HEK293 (cell line): Measurements from ENCODE around the gene GPX4.
A peak's percentile ranks its signal among the peaks of the same experiment; 100 is the strongest.

Experiments used
- EGR2 ChIP-seq: fragments of 450-650 bp; formaldehyde crosslinking; IDR thresholded peaks from 2 replicates; pipeline ENCODE4 v1.5.1; 2016; ENCODE audit warnings: low read depth, missing biosample characterization, missing genetic modification characterization
- GLI4 ChIP-seq: fragments of 450-650 bp; formaldehyde crosslinking; IDR thresholded peaks from 2 replicates; pipeline ENCODE4 v1.5.1; 2016; ENCODE audit warnings: missing biosample characterization, missing genetic modification characterization
- PRDM1 ChIP-seq: fragments of 450-650 bp; formaldehyde crosslinking; IDR thresholded peaks from 2 replicates; pipeline ENCODE4; 2016; ENCODE audit warnings: missing biosample characterization, missing genetic modification characterization
- PRDM10 ChIP-seq: fragments of 450-650 bp; formaldehyde crosslinking; IDR thresholded peaks from 2 replicates; pipeline ENCODE4 v1.5.1; 2016; ENCODE audit warnings: missing biosample characterization, missing genetic modification characterization
- SP2 ChIP-seq: fragments of 450-650 bp; formaldehyde crosslinking; IDR thresholded peaks from 2 replicates; pipeline ENCODE4 v1.5.1; 2016; ENCODE audit warnings: missing biosample characterization, missing genetic modification characterization
- SP3 ChIP-seq: fragments of 450-650 bp; formaldehyde crosslinking; IDR thresholded peaks from 2 replicates; pipeline ENCODE4 v1.5.1; 2016; ENCODE audit warnings: missing biosample characterization, missing genetic modification characterization
- WT1 ChIP-seq: fragments of 450-650 bp; formaldehyde crosslinking; IDR thresholded peaks from 2 replicates; pipeline ENCODE4 v1.5.1; 2016; ENCODE audit warnings: missing biosample characterization, missing genetic modification characterization
- ZEB2 ChIP-seq: fragments of 450-650 bp; formaldehyde crosslinking; IDR thresholded peaks from 2 replicates; pipeline ENCODE4 v1.5.1; 2016; ENCODE audit warnings: missing biosample characterization, missing genetic modification characterization
- ZFHX2 ChIP-seq: fragments of 450-650 bp; formaldehyde crosslinking; conservative IDR thresholded peaks from 2 replicates; pipeline ENCODE4 v1.5.1; 2016; ENCODE audit warnings: missing biosample characterization, missing genetic modification characterization
- ZFP69B ChIP-seq: fragments of 450-650 bp; formaldehyde crosslinking; IDR thresholded peaks from 2 replicates; pipeline ENCODE4 v1.5.1; 2016; ENCODE audit warnings: missing biosample characterization, missing genetic modification characterization
- ZNF10 ChIP-seq: fragments of 450-650 bp; formaldehyde crosslinking; IDR thresholded peaks from 2 replicates; pipeline ENCODE4 v1.5.1; 2017; ENCODE audit warnings: missing biosample characterization, missing genetic modification characterization
- ZNF132 ChIP-seq: fragments of 450-650 bp; formaldehyde crosslinking; IDR thresholded peaks from 2 replicates; pipeline ENCODE4 v1.5.1; 2017; ENCODE audit warnings: missing biosample characterization, missing genetic modification characterization, borderline replicate concordance
- ZNF157 ChIP-seq: fragments of 450-650 bp; formaldehyde crosslinking; IDR thresholded peaks from 2 replicates; pipeline ENCODE4 v1.5.1; 2016; ENCODE audit warnings: missing biosample characterization, missing genetic modification characterization
- ZNF26 ChIP-seq: fragments of 450-650 bp; formaldehyde crosslinking; IDR thresholded peaks from 2 replicates; pipeline ENCODE4 v1.5.1; 2016; ENCODE audit warnings: missing biosample characterization, missing genetic modification characterization
- ZNF274 ChIP-seq, 2 experiments: fragments of 200-500 bp in 1 of 2; fragments of 450-650 bp in 1 of 2; sonication (Bioruptor generic) in 1 of 2; formaldehyde crosslinking in 1 of 2; IDR thresholded peaks; 2 replicates each; pipeline versions ENCODE4 v1.5.1 to v1.6.1; 2014 to 2016; ENCODE audit warnings: borderline replicate concordance in 1 of 2, inconsistent platforms in 1 of 2, low read length in 1 of 2, missing biosample characterization in 1 of 2, missing genetic modification characterization in 1 of 2
- ZNF292 ChIP-seq: fragments of 450-650 bp; formaldehyde crosslinking; IDR thresholded peaks from 2 replicates; pipeline ENCODE4 v1.5.1; 2016; ENCODE audit warnings: low read depth, missing biosample characterization, missing genetic modification characterization, borderline replicate concordance
- ZNF341 ChIP-seq: fragments of 450-650 bp; formaldehyde crosslinking; IDR thresholded peaks from 2 replicates; pipeline ENCODE4; 2016; ENCODE audit warnings: low read depth, missing biosample characterization, missing genetic modification characterization
- ZNF433 ChIP-seq: fragments of 450-650 bp; formaldehyde crosslinking; IDR thresholded peaks from 2 replicates; pipeline ENCODE4 v1.5.1; 2016; ENCODE audit warnings: missing biosample characterization, missing genetic modification characterization, low read depth
- ZNF473 ChIP-seq: fragments of 450-650 bp; formaldehyde crosslinking; IDR thresholded peaks from 2 replicates; pipeline ENCODE4 v1.5.1; 2017; ENCODE audit warnings: missing biosample characterization, missing genetic modification characterization
- ZNF48 ChIP-seq: fragments of 450-650 bp; formaldehyde crosslinking; IDR thresholded peaks from 2 replicates; pipeline ENCODE4 v1.5.1; 2016; ENCODE audit warnings: missing biosample characterization, missing genetic modification characterization
- ZNF488 ChIP-seq: fragments of 450-650 bp; formaldehyde crosslinking; IDR thresholded peaks from 2 replicates; pipeline ENCODE4 v1.5.1; 2016; ENCODE audit warnings: missing biosample characterization, missing genetic modification characterization
- ZNF501 ChIP-seq: fragments of 450-650 bp; formaldehyde crosslinking; IDR thresholded peaks from 2 replicates; pipeline ENCODE4 v1.5.1; 2016; ENCODE audit warnings: missing biosample characterization, missing genetic modification characterization
- ZNF530 ChIP-seq: fragments of 450-650 bp; formaldehyde crosslinking; IDR thresholded peaks from 2 replicates; pipeline ENCODE4 v1.5.1; 2016; ENCODE audit warnings: low read depth, missing biosample characterization, missing genetic modification characterization
- ZNF544 ChIP-seq: fragments of 450-650 bp; formaldehyde crosslinking; IDR thresholded peaks from 2 replicates; pipeline ENCODE4 v1.5.0; 2017; ENCODE audit warnings: missing biosample characterization, missing genetic modification characterization
- ZNF600 ChIP-seq: fragments of 450-650 bp; formaldehyde crosslinking; IDR thresholded peaks from 2 replicates; pipeline ENCODE4 v1.5.1; 2016; ENCODE audit warnings: missing biosample characterization, missing genetic modification characterization
- ZNF639 ChIP-seq: fragments of 450-650 bp; formaldehyde crosslinking; IDR thresholded peaks from 2 replicates; pipeline ENCODE4 v1.5.1; 2016; ENCODE audit warnings: missing biosample characterization, missing genetic modification characterization
- ZNF670 ChIP-seq: fragments of 450-650 bp; formaldehyde crosslinking; IDR thresholded peaks from 2 replicates; pipeline ENCODE4 v1.5.1; 2016; ENCODE audit warnings: missing biosample characterization, missing genetic modification characterization, low read depth
- ZNF707 ChIP-seq: fragments of 450-650 bp; formaldehyde crosslinking; IDR thresholded peaks from 2 replicates; pipeline ENCODE4 v1.5.1; 2016; ENCODE audit warnings: missing biosample characterization, missing genetic modification characterization
- ZNF76 ChIP-seq: fragments of 450-650 bp; formaldehyde crosslinking; IDR thresholded peaks from 2 replicates; pipeline ENCODE4; 2016; ENCODE audit warnings: low read depth, missing biosample characterization, missing genetic modification characterization, borderline replicate concordance
- ZSCAN30 ChIP-seq: fragments of 450-650 bp; IDR thresholded peaks from 2 replicates; pipeline ENCODE4 v1.5.1; 2018; ENCODE audit warnings: missing biosample characterization, mild to moderate bottlenecking, missing genetic modification characterization, moderate library complexity
- TF ChIP-seq, protein P1 (sequence below): fragments of 450-650 bp; formaldehyde crosslinking; IDR thresholded peaks from 2 replicates; pipeline ENCODE4 v1.5.1; 2016; ENCODE audit warnings: missing biosample characterization, missing genetic modification characterization

Gene GPX4

GRCh38 chr19:1082165-1082927 lies 21.4 kb upstream of the GPX4 start (continued):
- TF ChIP-seq ZNF707 (tag by site-specific recombination) (no peak), ZNF48 (tag by site-specific recombination) (no peak), GLI4 (no peak), EGR2 (tag by site-specific recombination) (no peak), ZNF26 (tag by site-specific recombination) (no peak), WT1 (peak; percentile 70), ZNF157 (tag by site-specific recombination) (no peak), ZNF670 (tag by site-specific recombination) (no peak), ZNF501 (tag by site-specific recombination) (no peak; the same call in 1 of the 2 replicates), ZFP69B (tag by site-specific recombination) (peak; percentile 80; the same call in 1 of the 2 replicates), ZEB2 (tag by site-specific recombination) (0 out of 2 replicates have a peak, but pooled peaks have one; percentile 35), ZNF639 (tag by site-specific recombination) (no peak), ZNF132 (no peak), PRDM1 (tag by site-specific recombination) (no peak), ZNF76 (tag by site-specific recombination) (no peak), SP2 (tag by site-specific recombination) (peak; percentile 69), ZNF530 (tag by site-specific recombination) (no peak), ZNF10 (tag by site-specific recombination) (no peak), ZSCAN30 (no peak), ZNF473 (tag by site-specific recombination) (no peak), ZNF544 (no peak), ZFHX2 (tag by site-specific recombination) (no peak; the same call in 1 of the 2 replicates), ZNF488 (tag by site-specific recombination) (no peak), ZNF433 (tag by site-specific recombination) (no peak), ZNF600 (0 out of 2 replicates have a peak, but pooled peaks have one; percentile 13), SP3 (tag by site-specific recombination) (peak; percentile 85), PRDM10 (tag by site-specific recombination) (peak; percentile 38; the same call in 1 of the 2 replicates), ZNF341 (tag by site-specific recombination) (no peak), ZNF292 (tag by site-specific recombination) (no peak), ZNF274 (IDR thresholded peaks at IDR 0.05; ENCODE audit: low read length) (no peak), ZNF274 (tag by site-specific recombination; IDR thresholded peaks at IDR 0.05; ENCODE audit: borderline replicate concordance) (no peak)
- TF ChIP-seq, protein P1, sequence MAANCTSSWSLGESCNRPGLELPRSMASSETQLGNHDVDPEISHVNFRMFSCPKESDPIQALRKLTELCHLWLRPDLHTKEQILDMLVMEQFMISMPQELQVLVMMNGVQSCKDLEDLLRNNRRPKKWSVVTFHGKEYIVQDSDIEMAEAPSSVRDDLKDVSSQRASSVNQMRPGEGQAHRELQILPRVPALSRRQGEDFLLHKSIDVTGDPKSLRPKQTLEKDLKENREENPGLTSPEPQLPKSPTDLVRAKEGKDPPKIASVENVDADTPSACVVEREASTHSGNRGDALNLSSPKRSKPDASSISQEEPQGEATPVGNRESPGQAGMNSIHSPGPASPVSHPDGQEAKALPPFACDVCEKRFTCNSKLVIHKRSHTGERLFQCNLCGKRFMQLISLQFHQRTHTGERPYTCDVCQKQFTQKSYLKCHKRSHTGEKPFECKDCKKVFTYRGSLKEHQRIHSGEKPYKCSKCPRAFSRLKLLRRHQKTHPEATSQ (tag by site-specific recombination): no peak
